Neural progenitor cell (in vitro differentiated cells): Measurements from ENCODE around the gene CXCL12. TPM values are rescaled to one million over a fixed set of nuclear protein-coding genes. Genes with fewer than 3 reads are reported as not detected.

Experiments used
- DNase-seq: peaks from one replicate; pipeline ENCODE4 v3.0.0-alpha.2; 2016; ENCODE audit warnings: low spot score
- H2AFZ ChIP-seq: fragments of 200-600 bp; sonication (generic); replicated peaks from 2 replicates; pipeline ENCODE4 v1.6.1; 2016; ENCODE audit warnings: antibody characterized with exemption
- H3F3A ChIP-seq: fragments of 200-600 bp; sonication (generic); 2 replicates; pipeline ENCODE4 v1.6.1; 2016; ENCODE audit warnings: antibody characterized with exemption, low read depth
- H3K27ac ChIP-seq: fragments of 200-600 bp; sonication (generic); 2 replicates; pipeline ENCODE4 v1.5.1; 2016; ENCODE audit warnings: mild to moderate bottlenecking
- H3K27me3 ChIP-seq: fragments of 200-600 bp; sonication (generic); 2 replicates; pipeline ENCODE4 v1.6.1; 2016; ENCODE audit warnings: mild to moderate bottlenecking, moderate library complexity
- H3K36me3 ChIP-seq: fragments of 200-600 bp; sonication (generic); 2 replicates; pipeline ENCODE4 v1.5.1; 2016
- H3K4me1 ChIP-seq: fragments of 200-600 bp; sonication (generic); 2 replicates; pipeline ENCODE4 v1.6.1; 2016; ENCODE audit warnings: mixed run types
- H3K4me2 ChIP-seq: fragments of 200-600 bp; sonication (generic); 2 replicates; pipeline ENCODE4 v1.6.1; 2016
- H3K4me3 ChIP-seq: fragments of 200-600 bp; sonication (generic); 2 replicates; pipeline ENCODE4 v1.5.1; 2016
- H3K79me2 ChIP-seq: fragments of 200-600 bp; sonication (generic); 2 replicates; pipeline ENCODE4 v1.6.1; 2016; ENCODE audit warnings: low read depth
- H3K9ac ChIP-seq: fragments of 200-600 bp; sonication (generic); 2 replicates; pipeline ENCODE4 v1.6.1; 2016
- H3K9me3 ChIP-seq: fragments of 200-600 bp; sonication (generic); 2 replicates; pipeline ENCODE4 v1.5.1; 2016; ENCODE audit warnings: low read depth
- H4K20me1 ChIP-seq: fragments of 200-600 bp; sonication (generic); 2 replicates; pipeline ENCODE4 v1.6.1; 2016; ENCODE audit warnings: low read depth
- H3K27ac Mint-ChIP-seq: 3 replicates; pipeline ENCODE4 v1.8.0; 2021; ENCODE audit warnings: mixed read lengths
- H3K27me3 Mint-ChIP-seq: 2 replicates; pipeline ENCODE4 v1.8.0; 2022; ENCODE audit warnings: low read depth, mild to moderate bottlenecking, inconsistent platforms, moderate library complexity, mixed read lengths; ENCODE audit not compliant: insufficient read depth
- H3K36me3 Mint-ChIP-seq: 3 replicates; pipeline ENCODE4 v1.8.0; 2021; ENCODE audit warnings: mixed read lengths
- H3K4me1 Mint-ChIP-seq: 3 replicates; pipeline ENCODE4 v1.8.0; 2021; ENCODE audit warnings: mixed read lengths
- H3K4me3 Mint-ChIP-seq: 3 replicates; pipeline ENCODE4 v1.8.0; 2021; ENCODE audit warnings: mild to moderate bottlenecking, moderate library complexity, mixed read lengths
- H3K9me3 Mint-ChIP-seq: 3 replicates; pipeline ENCODE4 v1.8.0; 2020; ENCODE audit warnings: mixed read lengths
- CTCF ChIP-seq: fragments of 200-600 bp; sonication (generic); IDR thresholded peaks from 2 replicates; pipeline ENCODE4 v1.5.1; 2017; ENCODE audit warnings: antibody characterized with exemption, mild to moderate bottlenecking
- EZH2 ChIP-seq: fragments of 200-600 bp; sonication (generic); IDR thresholded peaks from 2 replicates; pipeline ENCODE4 v1.6.1; 2017; ENCODE audit warnings: antibody characterized with exemption, mild to moderate bottlenecking, moderate library complexity
- EZH2phosphoT487 ChIP-seq: fragments of 200-600 bp; sonication (generic); IDR thresholded peaks from 2 replicates; pipeline ENCODE4 v1.6.1; 2017; ENCODE audit warnings: antibody characterized with exemption
- total RNA-seq: library from RNA; depleted of rRNA; stranded (reverse); fragments of >200 nt; gene quantifications from 2 replicates; pipeline ENCODE4 v1.2.3, GENCODE V29; 2015; ENCODE audit warnings: low replicate concordance

The CXCL12 gene
- total RNA-seq, 1 donor from 2014 or later, result 0.09 TPM

- no peak overlapping the region for H2AFZ ChIP-seq
- H3K9ac ChIP-seq, result no peak overlapping the region
- H3K9me3 Mint-ChIP-seq, result peaks cover 13% of the 10 kb centered on the region
- H3K27me3 Mint-ChIP-seq, result peaks cover 2% of the 10 kb centered on the region
- H3F3A ChIP-seq, result no peaks in the 10 kb centered on the region
- H3K27ac Mint-ChIP-seq, result no peak overlapping the region
- H3K4me3 ChIP-seq, result no peak overlapping the region
- no peak overlapping the region for H3K4me3 Mint-ChIP-seq
- peaks cover 8% of the 10 kb centered on the region for H3K9me3 ChIP-seq
- H3K4me1 Mint-ChIP-seq, result no peaks in the 10 kb centered on the region
- no peak overlapping the region for H3K27ac ChIP-seq
- H3K4me1 ChIP-seq, result no peaks in the 10 kb centered on the region
- H3K36me3 Mint-ChIP-seq, result no peaks in the 10 kb centered on the region
- H3K79me2 ChIP-seq, result no peaks in the 10 kb centered on the region
- no peaks in the 10 kb centered on the region for H3K36me3 ChIP-seq
- H4K20me1 ChIP-seq, result no peaks in the 10 kb centered on the region
- TF ChIP-seq CTCF, result no peak
- no peak for TF ChIP-seq EZH2phosphoT487
- no peak for TF ChIP-seq EZH2
- DNase-seq, result no peak
- H3K4me2 ChIP-seq, result no peak overlapping the region
- no peaks in the 10 kb centered on the region for H3K27me3 ChIP-seq
These were observed 28.5 kb upstream of the CXCL12 start for GRCh38 chr10:44413416-44413815.

- no peaks in the 10 kb centered on the region for H3K79me2 ChIP-seq
- no peak overlapping the region for H2AFZ ChIP-seq
- no peak overlapping the region for H3K4me2 ChIP-seq
- no peak overlapping the region for H3K4me3 ChIP-seq
- Mint-ChIP-seq H3K27ac (no peak overlapping the region), H3K9me3 (peaks cover 18% of the 10 kb centered on the region), H3K36me3 (no peaks in the 10 kb centered on the region), H3K27me3 (no peaks in the 10 kb centered on the region), H3K4me3 (no peak overlapping the region), H3K4me1 (no peaks in the 10 kb centered on the region)
- no peaks in the 10 kb centered on the region for H3K4me1 ChIP-seq
- no peak for TF ChIP-seq EZH2
- TF ChIP-seq EZH2phosphoT487, result no peak
- TF ChIP-seq CTCF, result no peak
- H3K36me3 ChIP-seq, result no peaks in the 10 kb centered on the region
- no peaks in the 10 kb centered on the region for H3K27me3 ChIP-seq
- no peaks in the 10 kb centered on the region for H3F3A ChIP-seq
- DNase-seq, result no peak
- no peak overlapping the region for H3K27ac ChIP-seq
- H3K9ac ChIP-seq, result no peak overlapping the region
- H4K20me1 ChIP-seq, result no peaks in the 10 kb centered on the region
- peaks cover 8% of the 10 kb centered on the region for H3K9me3 ChIP-seq
These were observed 26.4 kb upstream of the CXCL12 start for GRCh38 chr10:44411251-44411650.

- Mint-ChIP-seq H3K27ac (no peak overlapping the region), H3K9me3 (peaks cover 11% of the 10 kb centered on the region), H3K4me3 (no peak overlapping the region), H3K36me3 (no peaks in the 10 kb centered on the region), H3K4me1 (peaks cover 9% of the 10 kb centered on the region), H3K27me3 (peaks cover 3% of the 10 kb centered on the region)
- Histone ChIP-seq H2AFZ (no peak overlapping the region), H3K27me3 (no peaks in the 10 kb centered on the region), H3K79me2 (no peaks in the 10 kb centered on the region), H3K9me3 (peaks cover 9% of the 10 kb centered on the region), H3K4me1 (peaks cover 13% of the 10 kb centered on the region), H3K9ac (no peak overlapping the region), H3K4me2 (no peak overlapping the region), H3K4me3 (no peak overlapping the region), H3K27ac (no peak overlapping the region), H3K36me3 (no peaks in the 10 kb centered on the region), H4K20me1 (no peaks in the 10 kb centered on the region), H3F3A (no peaks in the 10 kb centered on the region)
- no peak for DNase-seq
- no peak for TF ChIP-seq EZH2
- no peak for TF ChIP-seq EZH2phosphoT487
- no peak for TF ChIP-seq CTCF
These were observed 20.0 kb upstream of the CXCL12 start for GRCh38 chr10:44404741-44405437.
